Measurements from ENCODE around the gene ZNF525. TPM values are rescaled to one million over a fixed set of nuclear protein-coding genes. Genes with fewer than 3 reads are reported as not detected.

The ZNF525 gene
- total RNA-seq, 6 experiments from 2014 or later, result 2.5 to 5.3 (median 3.9) TPM

DNA sequence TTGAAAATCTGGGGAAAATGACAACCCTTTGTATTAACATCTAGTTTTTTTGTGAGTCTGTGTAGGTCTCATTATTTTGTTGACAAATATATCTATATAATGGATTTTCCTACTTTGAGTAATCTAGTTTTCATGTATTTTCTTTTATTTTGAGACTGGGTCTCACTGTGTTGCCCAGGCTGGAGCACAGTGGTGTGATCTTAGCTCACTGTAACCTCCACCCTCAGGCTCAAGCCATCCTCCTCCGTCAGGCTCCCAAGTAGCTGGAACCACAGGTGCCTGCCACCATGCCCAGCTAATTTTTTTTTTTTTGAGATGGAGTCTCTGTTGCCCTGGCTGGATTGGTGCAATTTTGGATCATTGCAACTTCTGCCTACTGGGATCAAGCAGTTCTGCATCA lies 9.2 kb downstream of the ZNF525 start:
- Mint-ChIP-seq H3K27me3 (ENCODE audit: insufficient read depth) (no peaks in the 10 kb centered on the region; the same call in 1 of the 2 replicates), H3K27ac (no peak overlapping the region), H3K9me3 (peaks cover 30% of the 10 kb centered on the region), H3K4me1 (ENCODE audit: low read depth) (no peaks in the 10 kb centered on the region), H3K36me3 (ENCODE audit: low read depth) (peaks cover 60% of the 10 kb centered on the region), H3K4me3 (no peak overlapping the region)
- TF ChIP-seq, protein P1, sequence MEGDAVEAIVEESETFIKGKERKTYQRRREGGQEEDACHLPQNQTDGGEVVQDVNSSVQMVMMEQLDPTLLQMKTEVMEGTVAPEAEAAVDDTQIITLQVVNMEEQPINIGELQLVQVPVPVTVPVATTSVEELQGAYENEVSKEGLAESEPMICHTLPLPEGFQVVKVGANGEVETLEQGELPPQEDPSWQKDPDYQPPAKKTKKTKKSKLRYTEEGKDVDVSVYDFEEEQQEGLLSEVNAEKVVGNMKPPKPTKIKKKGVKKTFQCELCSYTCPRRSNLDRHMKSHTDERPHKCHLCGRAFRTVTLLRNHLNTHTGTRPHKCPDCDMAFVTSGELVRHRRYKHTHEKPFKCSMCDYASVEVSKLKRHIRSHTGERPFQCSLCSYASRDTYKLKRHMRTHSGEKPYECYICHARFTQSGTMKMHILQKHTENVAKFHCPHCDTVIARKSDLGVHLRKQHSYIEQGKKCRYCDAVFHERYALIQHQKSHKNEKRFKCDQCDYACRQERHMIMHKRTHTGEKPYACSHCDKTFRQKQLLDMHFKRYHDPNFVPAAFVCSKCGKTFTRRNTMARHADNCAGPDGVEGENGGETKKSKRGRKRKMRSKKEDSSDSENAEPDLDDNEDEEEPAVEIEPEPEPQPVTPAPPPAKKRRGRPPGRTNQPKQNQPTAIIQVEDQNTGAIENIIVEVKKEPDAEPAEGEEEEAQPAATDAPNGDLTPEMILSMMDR (IDR thresholded peaks at IDR 0.05), result no peak
- DNase-seq, result no peak

DNA sequence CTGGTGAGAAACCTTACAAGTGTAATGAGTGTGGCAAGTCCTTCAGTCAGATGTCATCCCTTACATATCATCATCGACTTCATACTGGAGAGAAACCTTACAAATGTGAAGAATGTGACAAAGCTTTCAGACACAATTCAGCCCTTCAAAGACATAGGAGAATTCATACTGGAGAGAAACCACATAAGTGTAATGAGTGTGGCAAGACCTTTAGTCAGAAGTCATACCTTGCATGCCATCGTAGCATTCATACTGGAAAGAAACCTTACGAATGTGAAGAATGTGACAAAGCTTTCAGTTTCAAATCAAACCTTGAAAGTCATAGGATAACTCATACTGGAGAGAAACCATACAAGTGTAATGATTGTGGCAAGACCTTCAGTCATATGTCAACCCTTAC lies 15.9 kb downstream of the ZNF525 start:
- Mint-ChIP-seq H3K9me3 (peaks cover 86% of the 10 kb centered on the region), H3K27me3 (ENCODE audit: insufficient read depth) (no peaks in the 10 kb centered on the region), H3K4me3 (no peak overlapping the region), H3K36me3 (ENCODE audit: low read depth) (peaks cover 89% of the 10 kb centered on the region), H3K4me1 (ENCODE audit: low read depth) (no peaks in the 10 kb centered on the region), H3K27ac (no peak overlapping the region)
- TF ChIP-seq, protein P1 (IDR thresholded peaks at IDR 0.05), result no peak
- no peak for DNase-seq

DNA sequence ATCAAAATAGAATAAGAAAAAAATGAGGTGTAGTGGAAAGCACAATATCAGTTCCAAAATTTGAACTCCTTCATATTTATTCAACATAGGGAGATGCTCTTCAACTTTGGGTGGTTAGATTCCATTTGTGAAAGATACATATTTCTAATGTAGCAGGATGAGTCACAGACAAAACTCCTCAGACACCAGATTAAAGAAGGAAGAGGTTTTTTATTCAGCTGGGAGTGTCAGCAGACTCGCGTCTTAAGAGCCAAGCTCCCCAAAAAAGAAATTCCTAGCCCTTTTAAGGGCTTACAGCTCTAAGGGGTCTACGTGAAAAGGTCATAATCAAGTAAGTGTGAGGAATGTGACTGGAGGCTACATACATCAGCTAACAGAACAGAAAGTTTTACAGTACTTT lies 22.7 kb downstream of the ZNF525 start:
- peaks cover 6% of the 10 kb centered on the region for H3K4me1 Mint-ChIP-seq (ENCODE audit: low read depth)
- peaks cover 61% of the 10 kb centered on the region for H3K36me3 Mint-ChIP-seq (ENCODE audit: low read depth)
- H3K27me3 Mint-ChIP-seq (ENCODE audit: insufficient read depth), result peaks cover 2% of the 10 kb centered on the region; the same call in 1 of the 2 replicates
- H3K27ac Mint-ChIP-seq, result no peak overlapping the region
- no peak overlapping the region for H3K4me3 Mint-ChIP-seq
- no peak for DNase-seq
- TF ChIP-seq, protein P1 (IDR thresholded peaks at IDR 0.05), result no peak
- peaks cover 74% of the 10 kb centered on the region for H3K9me3 Mint-ChIP-seq

DNA sequence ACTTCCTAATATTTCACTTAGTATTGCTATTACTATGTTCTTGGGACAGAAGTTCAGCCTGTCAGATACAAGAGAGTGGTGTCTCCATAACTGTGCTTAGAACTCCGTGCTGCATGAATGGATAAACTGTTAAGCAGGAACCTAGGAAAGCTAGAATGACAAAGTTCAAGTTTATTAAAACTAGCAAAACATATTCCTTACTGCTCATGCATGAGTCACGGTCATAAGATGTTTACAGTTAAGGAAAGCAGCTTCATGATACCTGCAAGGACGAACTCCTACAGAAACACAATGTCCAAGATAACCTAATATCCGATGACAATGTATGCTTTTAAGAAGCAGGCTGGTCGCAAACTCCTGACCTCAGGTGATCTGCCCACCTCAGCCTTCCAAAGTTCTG lies 23.4 kb downstream of the ZNF525 start:
- no peak overlapping the region for H3K27ac Mint-ChIP-seq
- no peak overlapping the region for H3K4me3 Mint-ChIP-seq
- H3K36me3 Mint-ChIP-seq (ENCODE audit: low read depth), result peaks cover 53% of the 10 kb centered on the region
- H3K9me3 Mint-ChIP-seq, result peaks cover 66% of the 10 kb centered on the region
- no peak for DNase-seq
- peaks cover 11% of the 10 kb centered on the region for H3K4me1 Mint-ChIP-seq (ENCODE audit: low read depth)
- TF ChIP-seq, protein P1 (IDR thresholded peaks at IDR 0.05), result no peak
- H3K27me3 Mint-ChIP-seq (ENCODE audit: insufficient read depth), result peaks cover 2% of the 10 kb centered on the region; the same call in 1 of the 2 replicates

DNA sequence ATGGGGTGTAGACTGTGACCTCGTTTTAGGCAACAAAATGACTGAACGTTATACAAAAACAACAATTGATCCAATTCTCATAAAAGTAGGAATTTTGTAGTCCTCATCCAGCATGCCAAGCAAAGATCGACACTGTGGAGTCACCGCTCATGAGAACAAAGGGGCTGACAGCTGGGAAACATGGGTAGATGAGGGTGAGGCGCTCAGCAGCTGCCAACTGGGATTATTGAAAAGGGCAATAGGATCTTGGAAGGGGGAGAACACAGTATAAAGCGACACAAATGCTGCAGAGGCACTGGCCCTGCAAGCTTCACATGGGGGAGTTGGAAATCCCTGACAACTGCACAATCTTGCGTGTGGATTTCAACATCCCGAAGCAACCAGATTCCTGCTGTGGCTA lies 24.1 kb downstream of the ZNF525 start:
- H3K9me3 Mint-ChIP-seq, result peaks cover 61% of the 10 kb centered on the region
- H3K4me1 Mint-ChIP-seq (ENCODE audit: low read depth), result peaks cover 15% of the 10 kb centered on the region
- DNase-seq, result no peak
- no peak overlapping the region for H3K4me3 Mint-ChIP-seq
- TF ChIP-seq, protein P1 (IDR thresholded peaks at IDR 0.05), result no peak
- peaks cover 51% of the 10 kb centered on the region for H3K36me3 Mint-ChIP-seq (ENCODE audit: low read depth)
- no peak overlapping the region for H3K27ac Mint-ChIP-seq
- peaks cover 2% of the 10 kb centered on the region; the same call in 1 of the 2 replicates for H3K27me3 Mint-ChIP-seq (ENCODE audit: insufficient read depth)

DNA sequence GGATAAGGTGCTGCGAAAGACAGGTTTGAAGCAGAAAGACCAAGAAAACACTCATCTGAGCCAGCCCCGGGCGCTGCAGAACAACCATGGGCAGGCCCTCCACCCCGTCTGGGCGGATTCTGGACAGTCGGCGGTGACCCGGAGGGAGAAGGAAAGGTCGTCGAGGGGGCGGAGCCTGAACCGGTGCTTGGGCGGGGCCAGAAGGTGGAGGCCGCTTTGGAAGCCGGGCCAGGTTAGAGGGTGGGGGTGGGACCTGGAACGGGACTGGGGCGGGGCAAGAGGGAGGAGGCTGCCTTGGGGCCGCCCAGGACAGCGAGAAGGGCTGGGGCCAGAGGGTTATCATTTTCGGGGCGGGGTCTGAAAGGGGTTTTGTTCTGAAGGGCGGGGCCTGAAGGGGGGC lies 24.5 kb downstream of the ZNF525 start:
- H3K27me3 Mint-ChIP-seq (ENCODE audit: insufficient read depth), result peaks cover 2% of the 10 kb centered on the region; the same call in 1 of the 2 replicates
- H3K4me3 Mint-ChIP-seq, result no peak overlapping the region
- peaks cover 57% of the 10 kb centered on the region for H3K9me3 Mint-ChIP-seq
- no peak for DNase-seq
- peaks cover 47% of the 10 kb centered on the region for H3K36me3 Mint-ChIP-seq (ENCODE audit: low read depth)
- TF ChIP-seq, protein P1 (IDR thresholded peaks at IDR 0.05), result no peak
- no peak overlapping the region for H3K27ac Mint-ChIP-seq
- H3K4me1 Mint-ChIP-seq (ENCODE audit: low read depth), result peaks cover 18% of the 10 kb centered on the region

All from HFFc6 (cell line).